ENCODE measurements around the gene USH2A. TPM values are rescaled to one million over a fixed set of nuclear protein-coding genes. Genes with fewer than 3 reads are reported as not detected.

Gene USH2A
- total RNA-seq, 4 donors from 2014 or later = under 0.01 to 2.0 (median 0.22) TPM; not detected in 1

- peaks cover 6 to 8% of the 10 kb centered on the region in 2 donors for H3K4me1 ChIP-seq
- no peaks in the 10 kb centered on the region for H3K36me3 ChIP-seq
- H3K27ac ChIP-seq = no peak overlapping the region
- no peak for DNase-seq
- intact Hi-C loops (cut with DNase I) = no loop called here
- WGBS, 2 donors = 84 to 90% methylated on average over 4 of the region's 4 CpGs
- H3K27me3 ChIP-seq = no peaks in the 10 kb centered on the region
- no peak overlapping the region for H3K4me3 ChIP-seq (replicated peaks in 1 of 3)
- no peaks in the 10 kb centered on the region for H3K9me3 ChIP-seq
- no peak for TF ChIP-seq CTCF (IDR thresholded peaks at IDR 0.05)
- no peak for TF ChIP-seq POLR2A (IDR thresholded peaks at IDR 0.05)
These were observed 833.4 kb downstream of the USH2A start for GRCh38 chr1:215589650-215590435.

GRCh38 chr1:215584389-215584788 is 838.9 kb downstream of the USH2A start:
- intact Hi-C loops (cut with DNase I) = no loop called here
- H3K4me1 ChIP-seq = no peaks in the 10 kb centered on the region
- H3K27me3 ChIP-seq = no peaks in the 10 kb centered on the region
- no peak for TF ChIP-seq POLR2A (IDR thresholded peaks at IDR 0.05)
- no peak for TF ChIP-seq CTCF (IDR thresholded peaks at IDR 0.05)
- no peak overlapping the region for H3K4me3 ChIP-seq (replicated peaks in 1 of 3)
- no peaks in the 10 kb centered on the region for H3K9me3 ChIP-seq
- H3K36me3 ChIP-seq = peaks cover 5 to 8% of the 10 kb centered on the region in 2 donors
- 95 to 100% methylated on average over 1 of the region's 1 CpG for WGBS, 2 donors
- DNase-seq = no peak
- H3K27ac ChIP-seq = no peak overlapping the region

GRCh38 chr1:215583185-215583749 is 840.0 kb downstream of the USH2A start:
- Histone ChIP-seq H3K36me3 (peaks cover 5 to 10% of the 10 kb centered on the region in 2 donors), H3K9me3 (no peaks in the 10 kb centered on the region), H3K27ac (no peak overlapping the region), H3K4me1 (no peaks in the 10 kb centered on the region), H3K27me3 (no peaks in the 10 kb centered on the region), H3K4me3 (replicated peaks in 1 of 3) (no peak overlapping the region)
- intact Hi-C loops (cut with DNase I) = no loop called here
- no peak for DNase-seq
- WGBS, 2 donors = 77 to 81% methylated on average over 5 of the region's 5 CpGs
- TF ChIP-seq POLR2A (IDR thresholded peaks at IDR 0.05) = no peak
- no peak for TF ChIP-seq CTCF (IDR thresholded peaks at IDR 0.05)

- Histone ChIP-seq H3K27me3 (no peaks in the 10 kb centered on the region), H3K4me3 (replicated peaks in 1 of 3) (no peak overlapping the region), H3K9me3 (no peaks in the 10 kb centered on the region), H3K36me3 (peaks cover 5 to 10% of the 10 kb centered on the region in 2 donors), H3K27ac (no peak overlapping the region), H3K4me1 (no peaks in the 10 kb centered on the region)
- WGBS, 2 donors = 98 to 99% methylated on average over 2 of the region's 2 CpGs
- TF ChIP-seq CTCF (IDR thresholded peaks at IDR 0.05) (no peak), POLR2A (IDR thresholded peaks at IDR 0.05) (no peak)
- DNase-seq = no peak
- intact Hi-C loops (cut with DNase I) = no loop called here
These were observed 841.4 kb downstream of the USH2A start for GRCh38 chr1:215581896-215582295.

Small RNAs within 50 kb of the gene (small RNA-seq; reads per million reads assigned to genes)
- gene MRPS18BP1 = not detected
- 0.38 reads per million for gene RF00108
